K562 (cell line): ENCODE results near the gene WEE1. TPM values are rescaled to one million over a fixed set of nuclear protein-coding genes. Genes with fewer than 3 reads are reported as not detected.

ENCODE experiments used
- ETS1 ChIP-seq: conservative IDR thresholded peaks from 2 replicates; pipeline ENCODE4 v1.6.1; 2011; ENCODE audit warnings: low read depth, mild to moderate bottlenecking, low read length; ENCODE audit not compliant: control insufficient read depth
- GATA2 ChIP-seq: sonication (generic); formaldehyde crosslinking; IDR thresholded peaks from 2 replicates; pipeline ENCODE4 v1.4.0; 2020; ENCODE audit warnings: mild to moderate bottlenecking, missing genetic modification reagents
- GTF2F1 ChIP-seq: IDR thresholded peaks from 2 replicates; pipeline ENCODE4 v1.6.1; 2011; ENCODE audit warnings: low read depth, low read length, improper control_type of control experiment
- KDM4B ChIP-seq, 2 experiments: fragments of 450-650 bp in 1 of 2; sonication (generic) in 1 of 2; IDR thresholded peaks; 2 replicates each; pipeline ENCODE4 v1.6.1; 2016 to 2017; ENCODE audit warnings: borderline replicate concordance in 2 of 2, antibody characterized with exemption in 1 of 2, low read depth in 1 of 2, mild to moderate bottlenecking in 1 of 2
- MYC ChIP-seq, 2 experiments: fragments of 250-450 bp in 1 of 2; sonication (Bioruptor Pico) in 1 of 2; IDR thresholded peaks; 2 replicates each; pipeline versions ENCODE4 v1.5.1 to v1.6.1; 2012 to 2021; ENCODE audit warnings: low read depth in 2 of 2, borderline replicate concordance in 1 of 2, improper control_type of control experiment in 1 of 2, low read length in 1 of 2, mild to moderate bottlenecking in 1 of 2, moderate library complexity in 1 of 2
- NCOA4 ChIP-seq: fragments of 450-650 bp; IDR thresholded peaks from 2 replicates; pipeline ENCODE4 v1.6.1; 2018; ENCODE audit warnings: mild to moderate bottlenecking; ENCODE audit not compliant: partially characterized antibody
- PATZ1 ChIP-seq: fragments of 250-450 bp; sonication (Bioruptor Pico); IDR thresholded peaks from 2 replicates; pipeline ENCODE4 v1.5.0; 2020; ENCODE audit warnings: mild to moderate bottlenecking, borderline replicate concordance
- PHF8 ChIP-seq: fragments of 200-600 bp; sonication (generic); IDR thresholded peaks from 2 replicates; pipeline ENCODE4 v1.6.1; 2012; ENCODE audit warnings: mixed run types, mild to moderate bottlenecking, inconsistent platforms, low read length, moderate library complexity, borderline replicate concordance
- REST ChIP-seq, 2 experiments: fragments of 450-650 bp; formaldehyde crosslinking in 1 of 2; IDR thresholded peaks; 2 replicates each; pipeline versions ENCODE4 v1.4.0 to v1.6.1; 2014 to 2020; ENCODE audit warnings: mild to moderate bottlenecking in 2 of 2, borderline replicate concordance in 1 of 2, low read depth in 1 of 2
- TCF7 ChIP-seq: sonication (generic); IDR thresholded peaks from 2 replicates; pipeline ENCODE4 v1.6.1; 2016; ENCODE audit warnings: antibody characterized with exemption, borderline replicate concordance
- TOE1 ChIP-seq, 2 experiments: fragments of 450-650 bp in 1 of 2; sonication (generic) in 1 of 2; formaldehyde crosslinking in 1 of 2; IDR thresholded peaks; 2 replicates each; pipeline versions ENCODE4 v1.7.1 to v1.8.0; 2016 to 2022; ENCODE audit warnings: borderline replicate concordance in 2 of 2, mild to moderate bottlenecking in 2 of 2, antibody characterized with exemption in 1 of 2, inconsistent platforms in 1 of 2, low read depth in 1 of 2, missing genetic modification reagents in 1 of 2, moderate library complexity in 1 of 2
- U2AF1 ChIP-seq: fragments of 200-400 bp; formaldehyde crosslinking; optimal IDR thresholded peaks from 2 replicates; pipeline ENCODE3; 2017; ENCODE audit warnings: mild to moderate bottlenecking, low read depth, low read length, moderate library complexity
- ZFP36 ChIP-seq: fragments of 150-350 bp; IDR thresholded peaks from 2 replicates; pipeline ENCODE4 v1.6.1; 2018; ENCODE audit warnings: low read length, low read depth; ENCODE audit not compliant: partially characterized antibody
- ZNF384 ChIP-seq: IDR thresholded peaks from 2 replicates; pipeline ENCODE4 v1.6.1; 2012; ENCODE audit warnings: low read depth, low read length, improper control_type of control experiment
- polyA plus RNA-seq, 8 experiments: library from polyadenylated mRNA; depleted of rRNA in 4 of 8; stranded (reverse) in 5 of 8; unstranded in 3 of 8; fragments of >200 nt; fragmentation: Nextera tagmentation in 2 of 8; fragmentation: Illumina TruSeq in 1 of 8; extraction: Ambion mirVana in 2 of 8; extraction: Trizol in 1 of 8; gene quantifications; 2 replicates each; pipeline versions ENCODE4 v1.2.1 to v1.2.3, GENCODE V29; 2011 to 2014; ENCODE audit warnings: inconsistent platforms in 1 of 8, missing spikeins in 1 of 8
- total RNA-seq, 7 experiments: library from RNA; depleted of rRNA in 6 of 7; stranded (reverse); fragments of >200 nt in 6 of 7; fragmentation: Illumina TruSeq in 2 of 7; extraction: Trizol in 2 of 7; gene quantifications; 2 replicates each; pipeline versions ENCODE4 v1.2.1 to v1.2.3, GENCODE V29; 2011 to 2021; ENCODE audit warnings: low replicate concordance in 1 of 7

The WEE1 gene
- total and polyA plus RNA-seq, 9 of the 15 experiments (the other 6 are each of a cell fraction or from before 2014, with no cell fraction given), result 21.9 to 99.0 (median 67.4) TPM

GRCh38 chr11:9574622-9575259 lies 1.3 kb downstream of the WEE1 start (continued):
- TF ChIP-seq REST (IDR thresholded peaks at IDR 0.05; ENCODE audit: borderline replicate concordance), result no peak
- TF ChIP-seq REST (CRISPR knock-in tag; IDR thresholded peaks at IDR 0.05; ENCODE audit: low read depth), result no peak
- TF ChIP-seq TOE1 (IDR thresholded peaks at IDR 0.05; ENCODE audit: borderline replicate concordance), result no peak
- TF ChIP-seq TOE1 (CRISPR knock-in tag; IDR thresholded peaks at IDR 0.05; ENCODE audit: borderline replicate concordance, low read depth), result peak; percentile 70; the same call in 1 of the 2 replicates
- no peak for TF ChIP-seq GTF2F1
- no peak for TF ChIP-seq PATZ1 (CRISPR knock-in tag)
- TF ChIP-seq ZFP36, result no peak
- no peak for TF ChIP-seq TCF7
- no peak for TF ChIP-seq KDM4B (IDR thresholded peaks at IDR 0.05; ENCODE audit: borderline replicate concordance in 2 of 2, low read depth in 1 of 2)
- no peak for TF ChIP-seq ETS1
- TF ChIP-seq GATA2 (CRISPR knock-in tag), result 0 out of 2 replicates have a peak, but pooled peaks have one; percentile 7
- TF ChIP-seq NCOA4, result no peak
- TF ChIP-seq ZNF384, result no peak
- no peak for TF ChIP-seq U2AF1
- no peak for TF ChIP-seq MYC (IDR thresholded peaks at IDR 0.05; ENCODE audit: low read depth, low read length)
- TF ChIP-seq MYC (CRISPR knock-in tag; IDR thresholded peaks at IDR 0.05; ENCODE audit: borderline replicate concordance, low read depth), result peak; percentile 65; the same call in 1 of the 2 replicates
- TF ChIP-seq PHF8, result peak; percentile 16; the same call in 1 of the 2 replicates
